Activated T-cell treated with anti-CD3 and anti-CD28 coated beads, Interleukin-2, amount 50 U/mL, for 48 hours (primary cell): Measurements from ENCODE around the gene PCGF1.
A peak's percentile ranks its signal among the peaks of the same experiment; 100 is the strongest.

Experiments used
- DNase-seq, 2 experiments: peaks; one replicate each; pipeline ENCODE4 v3.0.0-alpha.2; 2020

Gene PCGF1

DNA sequence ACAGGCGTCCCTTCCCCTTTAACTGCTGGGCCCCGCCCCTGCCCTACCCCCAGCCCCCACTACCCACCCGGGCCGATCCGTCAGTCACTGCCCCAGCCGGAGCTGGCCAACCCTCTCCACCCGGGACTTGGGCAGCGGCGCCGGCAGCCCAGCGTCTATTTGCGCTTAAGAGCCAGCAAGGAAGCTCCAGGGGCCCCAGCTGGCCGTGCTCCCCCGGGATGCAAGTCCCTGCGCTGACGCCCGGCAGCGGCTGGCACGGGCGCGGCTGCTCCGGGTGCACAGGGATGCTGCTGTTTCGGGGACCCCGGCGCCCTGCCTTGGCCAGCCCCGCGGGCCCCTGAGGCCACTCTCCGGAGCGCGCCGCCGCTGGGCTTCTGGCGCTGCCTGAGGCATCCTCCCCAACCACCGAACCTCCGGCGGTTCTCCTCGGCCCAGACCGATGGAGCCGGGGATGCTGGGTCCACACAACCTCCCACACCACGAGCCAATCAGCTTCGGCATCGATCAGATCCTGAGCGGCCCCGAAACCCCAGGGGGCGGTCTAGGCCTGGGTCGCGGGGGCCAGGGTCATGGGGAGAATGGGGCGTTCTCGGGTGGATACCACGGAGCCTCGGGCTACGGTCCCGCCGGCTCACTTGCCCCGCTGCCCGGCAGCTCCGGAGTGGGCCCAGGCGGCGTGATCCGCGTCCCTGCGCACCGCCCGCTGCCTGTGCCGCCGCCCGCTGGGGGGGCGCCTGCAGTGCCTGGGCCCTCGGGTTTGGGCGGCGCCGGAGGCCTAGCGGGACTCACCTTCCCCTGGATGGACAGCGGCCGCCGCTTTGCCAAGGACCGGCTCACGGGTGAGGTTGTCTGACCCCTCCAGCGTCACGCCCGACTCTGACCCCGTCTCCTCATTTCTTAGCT lies 7.1 kb upstream of the PCGF1 start, which contains the start of gene TLX2:
Gene TLX2, plus strand, starts transcription at position 83 of the 903 bp plus-strand sequence. Its CDS starts 357 bp downstream, at position 440.
- DNase-seq: peak in 1 of 2 experiments; percentile 53

DNA sequence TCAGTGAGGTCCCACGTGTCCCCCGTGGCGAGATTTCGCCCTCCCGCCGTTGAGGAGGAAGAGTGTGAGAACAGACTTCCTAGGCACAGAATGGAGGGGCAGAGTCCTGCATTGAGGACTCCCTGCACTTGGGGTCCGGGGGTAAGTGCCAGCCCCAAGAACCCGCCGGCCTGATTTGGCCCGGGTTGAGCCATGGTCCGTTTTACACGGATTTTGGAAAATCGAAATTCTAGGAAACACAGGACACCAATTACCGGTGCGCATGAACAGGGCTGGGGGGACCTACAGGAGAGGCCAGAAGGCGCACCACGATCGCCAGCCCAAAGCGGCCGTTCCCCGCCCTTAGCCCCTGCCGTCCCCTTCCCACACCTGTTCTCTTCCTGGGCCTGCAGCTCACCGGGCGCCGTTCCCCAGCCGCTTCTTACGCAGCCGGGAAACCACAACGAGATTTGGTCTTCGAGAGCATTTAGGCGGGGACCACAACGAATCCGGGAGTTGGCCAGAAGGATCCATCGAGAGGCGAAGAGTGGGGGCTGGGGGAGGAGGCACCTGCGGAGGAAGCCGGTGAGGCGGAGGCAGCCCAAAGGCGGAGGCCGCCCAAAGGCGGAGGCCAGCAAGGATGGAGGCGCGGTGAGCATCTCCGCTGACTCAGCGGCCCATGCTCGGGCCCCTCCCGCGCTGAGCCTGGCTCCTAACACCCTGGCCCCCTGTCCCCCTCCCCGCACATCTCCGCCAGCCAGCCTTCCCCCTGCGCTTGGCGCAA lies 6.3 kb upstream of the PCGF1 start:
- DNase-seq: peak; percentile 45 to 63

- no peak for DNase-seq
Observed at GRCh38 chr2:74512744-74513604, 5.5 kb upstream of the PCGF1 start.

DNA sequence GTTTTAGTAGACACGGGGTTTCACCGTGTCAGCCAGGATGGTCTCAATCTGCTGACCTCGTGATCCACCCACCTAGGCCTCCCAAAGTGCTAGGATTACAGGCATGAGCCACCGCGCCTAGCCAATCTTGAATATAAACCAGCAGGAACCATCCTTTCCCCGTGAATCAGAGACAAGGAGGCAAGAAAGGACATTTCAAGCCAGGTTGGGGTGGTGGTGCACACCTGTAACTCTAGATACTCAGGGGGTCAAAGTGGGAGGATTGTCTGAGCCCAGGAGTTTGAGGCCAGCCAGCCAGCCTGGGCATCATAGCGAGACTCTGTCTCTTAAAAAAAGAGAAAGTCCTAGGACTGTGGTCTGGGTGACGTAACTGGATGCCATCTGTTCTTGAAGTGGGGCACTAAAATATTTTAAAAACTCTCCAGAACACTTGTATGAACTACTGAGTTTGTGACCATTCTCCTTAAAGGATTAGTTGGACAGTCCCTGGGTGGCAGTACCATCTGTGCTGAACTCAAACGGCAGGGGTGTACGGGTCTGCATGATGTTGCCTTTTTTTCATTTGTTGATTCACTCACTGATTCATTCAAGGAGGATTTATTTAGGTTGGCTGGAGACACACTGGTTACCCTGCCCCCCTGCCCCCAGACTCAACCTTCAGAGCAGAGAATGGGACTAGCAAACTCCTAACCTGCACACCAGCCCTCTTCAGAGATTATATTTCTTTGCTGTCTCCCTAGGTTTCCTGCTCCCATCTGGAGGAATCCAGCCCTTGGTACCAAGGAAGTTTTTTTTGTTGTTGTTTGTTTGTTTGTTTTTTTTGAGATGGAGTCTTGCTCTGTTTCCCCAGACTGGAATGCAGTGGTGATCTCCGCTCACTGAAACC lies 3.9 kb upstream of the PCGF1 start:
- no peak for DNase-seq

GRCh38 chr2:74510272-74510671 lies 2.8 kb upstream of the PCGF1 start:
- no peak for DNase-seq

DNA sequence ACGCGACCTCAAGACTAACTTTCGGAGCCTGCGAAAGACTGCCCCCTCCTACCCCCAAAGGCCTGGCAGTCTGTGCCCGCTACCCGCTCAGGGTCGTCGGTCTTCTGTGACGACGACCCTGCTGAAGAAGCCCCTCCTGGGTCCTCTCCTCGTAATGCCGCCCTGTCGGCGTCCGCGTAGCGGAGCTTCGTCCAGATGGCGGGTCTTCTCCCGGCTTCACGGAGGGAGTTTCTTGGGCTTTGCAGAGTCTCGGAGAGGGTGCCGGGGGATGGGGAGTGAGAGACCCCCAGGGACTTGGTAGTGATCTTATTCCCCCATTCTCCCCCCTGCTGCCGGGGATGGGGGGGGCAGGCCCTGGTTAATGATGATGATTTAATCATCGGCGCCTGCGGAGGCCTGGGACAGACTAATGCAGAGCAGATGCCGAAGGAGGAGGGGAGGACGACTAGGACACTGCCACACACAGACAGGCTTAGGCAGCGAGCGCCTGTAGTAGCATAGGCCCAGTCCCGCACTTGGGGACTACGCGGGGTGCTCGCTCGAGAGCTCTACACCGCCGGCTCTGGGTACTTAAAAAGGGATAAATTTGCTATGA lies 528 bp upstream of the PCGF1 start:
- no peak for DNase-seq

- DNase-seq: no peak
Observed at GRCh38 chr2:74505448-74506246, 1.8 kb downstream of the PCGF1 start.

GRCh38 chr2:74504591-74504990 lies 2.9 kb downstream of the PCGF1 start:
- no peak for DNase-seq

DNA sequence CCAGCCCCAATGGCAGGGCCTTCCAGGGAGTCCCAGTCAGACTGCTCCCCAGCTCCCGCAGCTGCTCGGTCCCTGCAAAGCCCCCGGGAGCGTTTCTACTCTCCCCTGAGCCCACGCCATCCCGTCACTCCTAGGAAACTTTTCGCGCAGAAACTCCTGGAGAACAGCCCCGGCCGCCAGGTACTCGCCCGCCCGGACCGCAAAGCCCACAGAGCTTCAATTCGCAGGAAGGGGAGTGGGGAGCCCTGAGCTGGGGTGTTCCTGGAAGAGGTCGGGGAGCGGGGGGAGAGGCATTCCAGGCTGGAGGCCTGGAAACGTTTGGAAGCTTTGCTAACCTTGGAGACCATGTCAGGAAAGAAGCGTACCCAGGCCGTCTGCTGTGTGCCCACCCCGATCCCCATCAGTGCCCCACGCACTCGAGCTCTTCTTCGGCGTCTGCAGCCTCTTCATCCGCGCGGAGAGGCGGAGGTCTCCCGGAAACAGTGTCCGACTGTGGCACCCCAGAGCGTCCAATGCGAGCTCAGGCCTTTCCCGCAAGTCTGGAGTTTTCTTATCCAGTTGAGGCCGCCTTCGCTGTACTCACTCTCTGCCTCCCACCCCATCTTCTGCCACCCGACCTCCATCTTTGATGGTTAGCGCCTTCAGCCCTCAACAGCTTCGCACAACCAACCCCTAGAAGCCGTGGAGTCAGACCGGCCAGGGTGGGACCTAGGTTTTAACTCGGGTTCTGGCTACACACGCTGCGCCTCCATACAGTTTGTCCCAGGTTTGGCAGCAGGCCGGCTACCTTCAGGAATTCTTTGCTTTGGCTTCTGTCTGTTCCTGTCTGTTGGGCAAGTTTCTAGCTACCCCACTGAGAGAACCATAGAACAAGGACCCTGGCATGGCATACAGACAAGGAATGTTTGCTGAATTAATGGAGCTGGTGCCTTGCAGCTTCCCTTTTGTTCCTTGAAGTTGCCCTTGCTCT lies 3.7 kb downstream of the PCGF1 start:
- no peak for DNase-seq

GRCh38 chr2:74502720-74503505 lies 4.6 kb downstream of the PCGF1 start:
- DNase-seq: peak; percentile 71 to 76

- DNase-seq: no peak
Observed at GRCh38 chr2:74502147-74502719, 5.3 kb downstream of the PCGF1 start.

GRCh38 chr2:74501335-74502071 lies 6.0 kb downstream of the PCGF1 start:
- DNase-seq: no peak

GRCh38 chr2:74500578-74500946 lies 6.9 kb downstream of the PCGF1 start:
- no peak for DNase-seq

DNA sequence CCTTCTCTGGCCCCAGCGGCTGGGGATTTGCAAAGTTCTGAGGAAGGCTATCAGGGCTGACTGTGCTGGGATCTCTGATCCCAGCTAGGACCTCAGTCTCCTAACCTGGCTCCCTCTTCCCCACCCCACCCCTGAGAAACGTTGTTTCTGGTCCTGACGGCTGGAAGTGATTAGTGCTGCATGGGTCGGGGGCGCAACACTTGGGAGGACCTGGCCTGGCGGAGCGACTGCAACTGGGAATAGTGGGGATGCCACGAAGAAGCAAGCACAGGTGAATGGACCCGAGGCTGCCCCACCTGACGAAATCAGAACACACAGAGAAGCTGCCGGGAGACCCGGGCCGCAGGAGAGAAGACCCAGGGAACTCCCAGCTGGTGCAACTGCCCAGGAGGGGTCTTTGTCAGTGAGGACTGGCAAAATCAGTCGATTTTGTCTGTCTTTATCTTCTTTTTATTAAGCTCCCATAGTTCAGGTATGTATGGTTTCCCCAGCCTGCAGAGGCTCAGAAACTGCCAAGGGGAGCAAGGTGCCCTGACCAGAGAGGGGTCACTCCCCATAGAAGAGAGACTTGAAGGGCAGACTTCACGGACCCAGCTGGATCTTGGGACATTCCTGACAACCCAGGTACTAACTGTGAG lies 7.4 kb downstream of the PCGF1 start:
- no peak for DNase-seq

DNA sequence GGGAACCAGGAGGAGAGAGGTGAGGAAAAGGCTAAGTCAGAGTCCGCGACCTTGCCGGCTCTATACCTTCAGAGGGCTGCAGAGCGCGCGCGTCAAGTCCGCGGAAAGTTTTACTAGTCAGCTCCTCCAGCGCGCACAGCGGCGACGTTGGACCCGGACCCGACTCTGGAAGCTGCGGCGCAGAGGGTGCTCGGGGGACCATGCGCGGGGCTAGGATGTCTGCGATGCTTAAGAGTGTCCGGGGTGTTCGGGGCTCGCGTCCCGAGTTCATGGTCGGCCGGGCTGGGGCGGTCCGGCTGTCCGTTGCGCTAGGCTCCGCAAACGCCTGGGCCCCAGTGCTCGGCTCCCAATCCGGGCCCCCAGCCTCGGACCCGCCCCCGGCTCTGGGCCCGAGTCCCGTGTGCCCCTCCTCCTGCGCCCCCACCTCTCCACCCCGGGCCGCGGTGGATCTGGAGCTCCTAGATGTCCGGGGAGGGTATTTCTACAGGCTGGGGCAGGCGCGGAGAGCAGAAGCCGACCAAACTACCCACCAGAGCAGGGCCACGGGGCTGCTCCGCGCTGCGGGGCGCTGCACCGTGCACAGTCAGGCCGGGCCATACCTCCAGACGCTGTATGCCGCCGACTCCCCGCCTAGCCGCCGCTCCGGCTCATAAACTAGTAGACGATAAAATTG lies 8.1 kb downstream of the PCGF1 start, which contains the start of gene LBX2:
Gene LBX2, minus strand, starts transcription at position 337 of the 673 bp plus-strand sequence. Its CDS starts 66 bp downstream, at position 271.
- DNase-seq: peak in 1 of 2 experiments; percentile 63
